Uterus (tissue), 2 donors: Measurements from ENCODE around the gene CRYGB.

Source experiments
- CTCF ChIP-seq, 4 experiments: fragments of 200-600 bp in 2 of 4; fragments of 450-650 bp in 2 of 4; sonication (generic) in 2 of 4; IDR thresholded peaks; one replicate each; pipeline ENCODE4 v1.5.1; 2016 to 2019; ENCODE audit warnings: antibody characterized with exemption in 4 of 4, mild to moderate bottlenecking in 2 of 4, moderate library complexity in 1 of 4
- POLR2A ChIP-seq, 2 donors: fragments of 450-650 bp; IDR thresholded peaks; one replicate each; pipeline ENCODE4 v1.6.1; 2016; ENCODE audit warnings: antibody characterized with exemption in 2 of 2, mild to moderate bottlenecking in 1 of 2, moderate library complexity in 1 of 2

- TF ChIP-seq POLR2A (IDR thresholded peaks at IDR 0.05) (no peak), CTCF (IDR thresholded peaks at IDR 0.05) (no peak)
These were observed 40.5 kb upstream of the CRYGB start for GRCh38 chr2:208186465-208186864.
